GM23248 (cell line): ENCODE data around the gene GPD1L. TPM values are rescaled to one million over a fixed set of nuclear protein-coding genes. Genes with fewer than 3 reads are reported as not detected.

Experiments used
- DNase-seq: peaks from one replicate; pipeline ENCODE4 v3.0.0-alpha.2; 2015
- H2AFZ ChIP-seq: fragments of 200-600 bp; sonication (generic); 2 replicates; pipeline ENCODE4 v1.6.1; 2016; ENCODE audit warnings: antibody characterized with exemption
- H3F3A ChIP-seq: fragments of 200-600 bp; sonication (generic); 2 replicates; pipeline ENCODE4 v1.6.1; 2016; ENCODE audit warnings: mild to moderate bottlenecking, antibody characterized with exemption, mixed run types; ENCODE audit not compliant: insufficient read depth
- H3K27ac ChIP-seq: fragments of 200-600 bp; sonication (generic); 2 replicates; pipeline ENCODE4 v1.5.1; 2016; ENCODE audit warnings: mild to moderate bottlenecking
- H3K27me3 ChIP-seq: fragments of 200-600 bp; sonication (generic); replicated peaks from 2 replicates; pipeline ENCODE4 v1.6.1; 2016; ENCODE audit warnings: mild to moderate bottlenecking; ENCODE audit not compliant: insufficient read depth
- H3K36me3 ChIP-seq: fragments of 200-600 bp; sonication (generic); 2 replicates; pipeline ENCODE4 v1.6.1; 2016; ENCODE audit warnings: low read depth, mild to moderate bottlenecking
- H3K4me1 ChIP-seq: fragments of 200-600 bp; sonication (generic); 2 replicates; pipeline ENCODE4 v1.6.1; 2016; ENCODE audit warnings: mild to moderate bottlenecking; ENCODE audit not compliant: insufficient read depth
- H3K4me2 ChIP-seq: fragments of 200-600 bp; sonication (generic); one replicate; pipeline ENCODE4 v1.6.1; 2016; ENCODE audit warnings: mild to moderate bottlenecking; ENCODE audit not compliant: unreplicated experiment
- H3K4me3 ChIP-seq: fragments of 200-600 bp; sonication (generic); 2 replicates; pipeline ENCODE4 v1.5.1; 2016; ENCODE audit warnings: mild to moderate bottlenecking
- H3K79me2 ChIP-seq: fragments of 200-600 bp; sonication (generic); 2 replicates; pipeline ENCODE4 v1.6.1; 2016; ENCODE audit warnings: mild to moderate bottlenecking; ENCODE audit not compliant: insufficient read depth
- H3K9ac ChIP-seq: fragments of 200-600 bp; sonication (generic); 2 replicates; pipeline ENCODE4 v1.6.1; 2016; ENCODE audit warnings: mild to moderate bottlenecking
- H3K9me2 ChIP-seq: fragments of 200-600 bp; sonication (generic); 2 replicates; pipeline ENCODE4 v1.6.1; 2016; ENCODE audit warnings: mixed run types, mild to moderate bottlenecking, moderate library complexity; ENCODE audit not compliant: insufficient read depth
- H3K9me3 ChIP-seq: fragments of 200-600 bp; sonication (generic); one replicate; pipeline ENCODE4 v1.6.1; 2017; ENCODE audit warnings: low read depth
- H4K20me1 ChIP-seq: fragments of 200-600 bp; sonication (generic); 2 replicates; pipeline ENCODE4 v1.6.0; 2016; ENCODE audit not compliant: insufficient read depth
- EZH2 ChIP-seq: fragments of 200-600 bp; sonication (generic); IDR thresholded peaks from 2 replicates; pipeline ENCODE4 v1.6.1; 2018; ENCODE audit warnings: antibody characterized with exemption, mild to moderate bottlenecking; ENCODE audit not compliant: insufficient read depth, poor library complexity, severe bottlenecking
- EZH2phosphoT487 ChIP-seq: fragments of 200-600 bp; sonication (generic); IDR thresholded peaks from 2 replicates; pipeline ENCODE4 v1.6.1; 2018; ENCODE audit warnings: antibody characterized with exemption, moderate library complexity, mild to moderate bottlenecking, low read depth; ENCODE audit not compliant: insufficient read depth
- WGBS, 2 experiments: methylation state at CpG; one replicate each; pipeline ENCODE4 v1.1.6; 2015 to 2017; ENCODE audit warnings: low lambda C conversion rate in 2 of 2, low coverage in 1 of 2; ENCODE audit errors: missing lambda C conversion rate in 2 of 2; 5-methylcytosine and 5-hydroxymethylcytosine counted together
- in situ Hi-C: fragments of 300-500 bp; cut with MboI; formaldehyde crosslinking; loops from 2 replicates; pipeline ENCODE4 v1.15.0; 2020
- polyA plus RNA-seq: library from polyadenylated mRNA; unstranded; fragments of >200 nt; fragmentation: Nextera tagmentation; extraction: Ambion mirVana; gene quantifications from 2 replicates; pipeline ENCODE4 v1.2.1, GENCODE V29; 2016
- total RNA-seq: library from RNA; depleted of rRNA; stranded (reverse); fragments of >200 nt; shearing (Covaris generic); gene quantifications from 2 replicates; pipeline ENCODE4 v1.2.3, GENCODE V29; 2014

The GPD1L gene
- total and polyA plus RNA-seq, 2 experiments from 2014 or later, result 2.4 to 3.5 TPM

DNA sequence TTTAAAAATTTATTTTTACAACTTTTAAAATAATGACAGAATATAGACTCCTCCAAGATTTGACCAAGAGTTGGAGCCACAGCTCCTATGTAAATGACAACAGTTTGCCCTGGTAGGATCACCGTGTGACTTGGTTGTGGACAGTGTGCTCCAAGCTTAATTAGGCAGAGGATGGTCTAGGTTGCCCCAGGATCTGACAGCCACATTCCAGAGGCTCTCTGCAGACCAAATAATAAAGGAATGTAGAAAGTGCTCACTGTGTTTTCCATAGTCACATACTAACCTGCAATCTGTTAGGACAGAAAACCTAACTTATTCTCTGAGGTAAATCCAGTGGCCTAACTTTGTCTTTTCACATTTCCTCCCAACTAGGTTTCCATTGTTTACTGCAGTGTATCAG lies 59.0 kb downstream of the GPD1L start:
- Histone ChIP-seq H3K9me2 (no peaks in the 10 kb centered on the region), H3K27ac (no peak overlapping the region), H3K79me2 (no peaks in the 10 kb centered on the region), H3K4me2 (no peak overlapping the region), H3K4me1 (no peaks in the 10 kb centered on the region), H3K27me3 (no peaks in the 10 kb centered on the region), H4K20me1 (no peaks in the 10 kb centered on the region), H3K9ac (no peak overlapping the region), H2AFZ (no peak overlapping the region), H3K4me3 (no peak overlapping the region), H3K36me3 (no peaks in the 10 kb centered on the region), H3F3A (no peaks in the 10 kb centered on the region), H3K9me3 (no peaks in the 10 kb centered on the region)
- TF ChIP-seq EZH2phosphoT487 (no peak), EZH2 (no peak)
- DNase-seq, result no peak
- 79 to 87% methylated on average over 1 of the region's 1 CpG for WGBS, 2 experiments
- in situ Hi-C loops, result no loop called here

DNA sequence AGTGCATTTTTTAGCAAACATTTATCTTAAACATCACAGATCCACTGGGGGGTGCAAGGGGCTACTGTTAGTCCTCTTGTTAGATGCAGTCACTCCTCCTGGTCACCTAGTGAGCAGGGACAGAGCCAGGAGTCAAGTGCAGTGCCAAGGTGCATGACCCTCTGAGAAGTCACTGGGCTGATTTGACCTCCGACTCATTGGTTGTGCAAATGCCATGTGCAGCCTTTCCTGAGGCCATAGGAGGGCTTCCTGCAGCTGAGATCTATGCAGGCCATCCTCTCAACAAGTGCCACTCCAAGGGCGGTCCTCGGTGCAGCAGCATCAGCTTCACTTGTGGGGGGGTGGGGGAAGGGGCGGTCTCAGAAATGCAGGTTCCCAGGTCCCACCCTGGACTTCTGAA lies 60.2 kb downstream of the GPD1L start:
- in situ Hi-C loops, result no loop called here
- no peak for DNase-seq
- Histone ChIP-seq H2AFZ (no peak overlapping the region), H3K9me2 (no peaks in the 10 kb centered on the region), H3K4me3 (no peak overlapping the region), H3K9ac (no peak overlapping the region), H3K27me3 (no peaks in the 10 kb centered on the region), H3K79me2 (no peaks in the 10 kb centered on the region), H3F3A (no peaks in the 10 kb centered on the region), H3K27ac (no peak overlapping the region), H3K4me1 (no peaks in the 10 kb centered on the region), H3K9me3 (no peaks in the 10 kb centered on the region), H4K20me1 (no peaks in the 10 kb centered on the region), H3K36me3 (no peaks in the 10 kb centered on the region), H3K4me2 (no peak overlapping the region)
- TF ChIP-seq EZH2phosphoT487, result no peak
- WGBS, 2 experiments, result 84 to 93% methylated on average over 3 to 4 of the region's 4 CpGs

DNA sequence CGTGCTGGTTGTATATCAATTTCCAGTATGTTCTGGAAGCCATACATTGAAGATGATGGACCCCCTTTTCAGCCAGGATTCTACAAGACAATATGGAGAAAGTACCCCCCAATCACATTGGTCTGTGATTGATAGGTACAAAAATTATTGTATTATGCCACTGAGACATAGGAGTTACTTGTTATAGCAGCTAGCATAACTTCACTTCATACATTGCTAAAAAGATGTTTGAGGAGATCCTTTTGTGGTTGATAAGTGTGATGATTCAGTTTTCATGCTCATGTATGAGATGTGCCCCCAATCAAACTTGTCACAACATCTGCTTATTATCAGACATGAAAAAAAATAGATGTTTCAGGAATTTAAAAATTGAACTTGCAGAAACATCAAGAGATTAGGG lies 66.0 kb downstream of the GPD1L start:
- WGBS, 2 experiments, result 94 to 97% methylated on average over 1 of the region's 1 CpG
- no peaks in the 10 kb centered on the region for H3K79me2 ChIP-seq
- no peaks in the 10 kb centered on the region for H3K36me3 ChIP-seq
- H2AFZ ChIP-seq, result no peak overlapping the region
- peaks cover 25% of the 10 kb centered on the region for H3K27me3 ChIP-seq
- no peak overlapping the region for H3K9ac ChIP-seq
- no peaks in the 10 kb centered on the region for H3F3A ChIP-seq
- H3K4me3 ChIP-seq, result no peak overlapping the region
- H3K9me3 ChIP-seq, result no peaks in the 10 kb centered on the region
- no peak for DNase-seq
- H4K20me1 ChIP-seq, result no peaks in the 10 kb centered on the region
- no peak overlapping the region for H3K27ac ChIP-seq
- H3K9me2 ChIP-seq, result no peaks in the 10 kb centered on the region
- no peaks in the 10 kb centered on the region for H3K4me1 ChIP-seq
- no peak overlapping the region for H3K4me2 ChIP-seq
- TF ChIP-seq EZH2phosphoT487 (no peak), EZH2 (no peak)
- in situ Hi-C loops, result no loop called here

DNA sequence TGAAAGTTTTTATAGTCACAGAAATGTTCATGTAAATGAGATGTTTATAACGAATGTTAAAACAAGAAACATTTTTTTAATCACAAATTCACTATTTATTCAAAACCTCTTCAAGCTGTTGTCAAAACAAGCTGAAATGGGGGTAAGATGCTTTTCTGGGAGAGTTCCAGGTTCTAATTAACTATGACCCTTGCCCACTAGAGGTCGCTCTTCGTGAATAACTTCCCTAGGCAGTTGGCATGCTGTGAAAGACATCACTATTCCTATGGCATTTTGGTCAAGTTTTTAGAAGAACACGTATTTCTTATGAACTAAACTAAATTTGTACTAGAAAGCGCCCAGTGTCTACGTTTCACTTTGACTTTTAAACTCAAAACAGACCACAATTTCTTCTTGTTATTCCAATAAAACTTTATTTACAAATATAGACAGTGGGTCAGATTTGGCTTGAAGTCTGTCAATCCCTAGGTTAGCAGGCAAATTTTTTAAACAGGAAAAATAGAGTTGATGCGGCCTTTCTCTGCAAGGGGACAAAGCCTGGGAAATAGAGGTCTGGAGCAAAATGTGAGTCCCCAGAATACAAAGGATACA lies 69.3 kb downstream of the GPD1L start:
- peak; percentile 87 for DNase-seq
- no peaks in the 10 kb centered on the region for H3K4me1 ChIP-seq
- no peaks in the 10 kb centered on the region for H3F3A ChIP-seq
- H3K4me3 ChIP-seq, result no peak overlapping the region
- no peak for TF ChIP-seq EZH2
- no peak for TF ChIP-seq EZH2phosphoT487
- H2AFZ ChIP-seq, result no peak overlapping the region
- H3K36me3 ChIP-seq, result no peaks in the 10 kb centered on the region
- no peak overlapping the region for H3K9ac ChIP-seq
- WGBS, 2 experiments, result 19 to 24% methylated on average over 7 of the region's 7 CpGs
- H3K4me2 ChIP-seq, result no peak overlapping the region
- in situ Hi-C loops, result no loop called here
- no peaks in the 10 kb centered on the region for H3K9me2 ChIP-seq
- no peaks in the 10 kb centered on the region for H3K79me2 ChIP-seq
- no peaks in the 10 kb centered on the region for H3K9me3 ChIP-seq
- H3K27me3 ChIP-seq, result peaks cover 51% of the 10 kb centered on the region
- no peak overlapping the region for H3K27ac ChIP-seq
- no peaks in the 10 kb centered on the region for H4K20me1 ChIP-seq
